Progenitor cell of endocrine pancreas (in vitro differentiated cells): ENCODE measurements around the gene UNC119. TPM values are rescaled to one million over a fixed set of nuclear protein-coding genes. Genes with fewer than 3 reads are reported as not detected.

Source experiments
- DNase-seq: peaks from one replicate; pipeline ENCODE4 v3.0.0; 2021; ENCODE audit warnings: low spot score; ENCODE audit not compliant: unreplicated experiment
- H3K27ac Mint-ChIP-seq: 2 replicates; pipeline ENCODE4 v1.8.0; 2021; ENCODE audit warnings: mild to moderate bottlenecking, moderate library complexity, mixed read lengths
- H3K27me3 Mint-ChIP-seq: 2 replicates; pipeline ENCODE4 v1.8.0; 2021; ENCODE audit warnings: mixed read lengths
- H3K36me3 Mint-ChIP-seq: 2 replicates; pipeline ENCODE4 v1.8.0; 2022; ENCODE audit warnings: mixed read lengths; ENCODE audit not compliant: insufficient read depth
- H3K4me1 Mint-ChIP-seq: 2 replicates; pipeline ENCODE4 v1.8.0; 2021; ENCODE audit warnings: low read depth, mixed read lengths
- H3K4me3 Mint-ChIP-seq: 2 replicates; pipeline ENCODE4 v1.8.0; 2021; ENCODE audit warnings: low read depth, mild to moderate bottlenecking, moderate library complexity, mixed read lengths
- H3K9me3 Mint-ChIP-seq: 2 replicates; pipeline ENCODE4 v1.8.0; 2021; ENCODE audit warnings: low read depth, mixed read lengths
- total RNA-seq: library from RNA; stranded (reverse); gene quantifications from 2 replicates; pipeline ENCODE4 v1.2.1, GENCODE V29; 2021
- TF ChIP-seq, protein P1 (sequence below): fragments of 200-600 bp; sonication (generic); IDR thresholded peaks from one replicate; pipeline ENCODE4 v1.5.0; 2021; ENCODE audit warnings: antibody characterized with exemption, mild to moderate bottlenecking; ENCODE audit not compliant: unreplicated experiment

Gene UNC119
- total RNA-seq, 1 donor from 2014 or later, result 46.7 TPM

DNA sequence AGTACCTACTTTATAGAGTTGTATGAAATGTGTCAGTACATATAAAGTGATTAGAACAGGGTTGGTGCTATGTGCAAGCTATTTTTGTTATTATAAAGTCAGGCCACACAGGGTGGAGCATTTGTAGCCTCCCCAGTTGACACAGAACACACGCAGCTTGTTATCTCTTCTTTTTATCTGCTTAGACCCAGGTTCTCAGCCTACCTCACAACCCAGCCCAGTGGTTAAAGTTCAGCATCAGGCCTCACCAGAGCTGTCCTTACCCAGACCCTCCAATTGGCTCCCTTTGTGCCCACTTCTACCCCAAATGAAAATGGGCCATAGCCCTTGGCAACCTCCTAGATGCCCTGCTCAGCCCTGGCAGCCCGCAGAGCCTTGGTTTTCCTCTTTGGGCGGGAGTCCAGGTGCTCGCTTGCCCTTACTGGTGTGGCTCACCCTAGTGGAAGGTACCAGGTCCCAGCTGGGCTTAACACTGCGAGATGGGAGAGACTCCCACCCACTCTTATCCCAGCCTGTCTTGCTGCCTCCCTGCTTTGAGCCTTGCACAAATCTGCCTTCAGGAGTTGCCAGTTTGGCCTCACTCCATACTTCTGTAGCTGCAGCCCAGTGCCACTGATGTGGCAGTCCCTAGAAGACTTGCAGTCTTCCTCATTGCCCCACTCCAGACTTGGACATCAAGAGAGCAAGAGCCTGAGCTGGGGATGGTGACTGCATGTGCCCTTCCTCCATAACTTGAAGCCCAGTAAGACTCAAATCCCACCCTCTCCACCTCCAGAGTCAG, 20.0 kb upstream of the UNC119 start:
- Mint-ChIP-seq H3K4me1 (peaks cover 26% of the 10 kb centered on the region), H3K27ac (no peak overlapping the region), H3K27me3 (peaks cover 15% of the 10 kb centered on the region), H3K36me3 (peaks cover 3% of the 10 kb centered on the region), H3K9me3 (no peaks in the 10 kb centered on the region), H3K4me3 (peak overlapping the region; percentile 97)
- TF ChIP-seq, protein P1, sequence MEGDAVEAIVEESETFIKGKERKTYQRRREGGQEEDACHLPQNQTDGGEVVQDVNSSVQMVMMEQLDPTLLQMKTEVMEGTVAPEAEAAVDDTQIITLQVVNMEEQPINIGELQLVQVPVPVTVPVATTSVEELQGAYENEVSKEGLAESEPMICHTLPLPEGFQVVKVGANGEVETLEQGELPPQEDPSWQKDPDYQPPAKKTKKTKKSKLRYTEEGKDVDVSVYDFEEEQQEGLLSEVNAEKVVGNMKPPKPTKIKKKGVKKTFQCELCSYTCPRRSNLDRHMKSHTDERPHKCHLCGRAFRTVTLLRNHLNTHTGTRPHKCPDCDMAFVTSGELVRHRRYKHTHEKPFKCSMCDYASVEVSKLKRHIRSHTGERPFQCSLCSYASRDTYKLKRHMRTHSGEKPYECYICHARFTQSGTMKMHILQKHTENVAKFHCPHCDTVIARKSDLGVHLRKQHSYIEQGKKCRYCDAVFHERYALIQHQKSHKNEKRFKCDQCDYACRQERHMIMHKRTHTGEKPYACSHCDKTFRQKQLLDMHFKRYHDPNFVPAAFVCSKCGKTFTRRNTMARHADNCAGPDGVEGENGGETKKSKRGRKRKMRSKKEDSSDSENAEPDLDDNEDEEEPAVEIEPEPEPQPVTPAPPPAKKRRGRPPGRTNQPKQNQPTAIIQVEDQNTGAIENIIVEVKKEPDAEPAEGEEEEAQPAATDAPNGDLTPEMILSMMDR, result no peak
- no peak for DNase-seq

DNA sequence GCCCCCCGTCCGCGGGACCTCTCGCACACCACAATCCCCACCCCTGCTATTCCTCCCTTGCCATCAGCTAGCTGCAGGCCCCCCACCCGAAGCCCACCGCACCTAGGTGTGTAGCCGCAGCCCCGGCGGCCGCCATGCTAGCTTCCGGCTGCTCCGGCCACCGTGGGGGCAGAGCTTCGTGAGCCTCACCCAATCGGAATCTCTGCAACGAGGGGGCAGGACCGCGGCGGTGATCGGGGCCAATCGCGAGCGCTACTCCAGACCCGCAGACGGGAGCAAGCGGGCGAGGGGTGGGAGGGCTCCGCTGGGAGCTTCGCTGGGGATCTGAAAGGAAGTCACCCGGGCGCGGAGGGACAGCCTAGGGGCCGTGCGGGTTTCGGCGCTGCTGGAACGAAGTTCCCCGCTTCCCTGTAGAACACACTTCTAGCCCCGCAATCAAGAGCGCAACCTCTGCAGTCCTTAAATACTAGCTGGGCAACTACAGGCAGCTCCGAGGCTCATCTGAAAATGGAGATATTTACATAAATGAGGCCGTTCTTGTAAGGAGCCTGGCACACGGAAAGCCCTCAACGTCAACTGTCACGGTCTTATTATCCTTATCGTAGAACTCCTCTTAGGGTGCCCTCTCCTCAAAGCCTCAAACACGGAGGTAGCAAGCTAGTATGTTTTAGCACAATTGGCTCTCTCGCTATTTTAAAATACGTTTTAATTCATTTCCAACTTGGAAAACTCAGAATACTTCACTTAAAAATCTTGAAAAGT, 19.1 kb upstream of the UNC119 start, which contains the start of gene PIGS:
Gene PIGS (minus strand): TSS at position 164 of the 762 bp plus-strand sequence. CDS start 28 bp downstream, at position 136.
- Mint-ChIP-seq H3K27me3 (peaks cover 15% of the 10 kb centered on the region), H3K9me3 (no peaks in the 10 kb centered on the region), H3K4me1 (peaks cover 28% of the 10 kb centered on the region), H3K27ac (peak within 1 kb of the TSS; percentile 90), H3K4me3 (peak within 1 kb of the TSS; percentile 97), H3K36me3 (peaks cover 1% of the 10 kb centered on the region)
- TF ChIP-seq, protein P1, result no peak
- peak; percentile 89 for DNase-seq

DNA sequence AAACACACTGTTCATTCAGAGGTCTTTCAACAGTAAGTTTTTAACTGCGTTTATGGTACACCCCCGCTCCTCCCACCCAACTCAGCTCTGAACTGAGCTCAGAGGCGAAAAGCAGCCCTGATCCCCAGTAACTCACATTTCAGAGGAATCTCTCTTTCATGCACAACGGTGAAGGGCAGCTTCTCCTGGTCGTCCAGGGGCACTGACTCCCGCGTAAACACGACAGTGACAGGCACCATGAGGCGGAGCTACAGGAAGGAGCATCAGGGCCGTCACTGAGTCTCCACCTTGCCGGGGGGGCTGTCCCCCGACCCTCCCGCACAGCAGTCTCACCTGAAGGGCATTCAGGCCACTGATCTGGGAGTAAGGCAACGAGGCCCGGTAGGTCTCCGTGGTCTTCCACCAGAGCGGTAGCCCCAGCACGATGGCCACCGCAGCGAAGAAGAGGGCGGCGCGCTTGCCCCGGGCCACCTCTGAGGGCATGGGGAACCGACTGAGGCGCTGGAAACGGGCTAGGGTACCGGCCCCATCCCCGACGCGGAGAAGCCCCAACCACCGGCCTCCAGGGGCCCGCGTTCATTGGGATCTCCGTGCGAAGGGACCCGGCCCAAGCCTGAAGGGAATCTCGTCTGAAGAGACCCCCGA, 18.4 kb upstream of the UNC119 start:
- no peak for DNase-seq
- peaks cover 10% of the 10 kb centered on the region for H3K27me3 Mint-ChIP-seq

DNA sequence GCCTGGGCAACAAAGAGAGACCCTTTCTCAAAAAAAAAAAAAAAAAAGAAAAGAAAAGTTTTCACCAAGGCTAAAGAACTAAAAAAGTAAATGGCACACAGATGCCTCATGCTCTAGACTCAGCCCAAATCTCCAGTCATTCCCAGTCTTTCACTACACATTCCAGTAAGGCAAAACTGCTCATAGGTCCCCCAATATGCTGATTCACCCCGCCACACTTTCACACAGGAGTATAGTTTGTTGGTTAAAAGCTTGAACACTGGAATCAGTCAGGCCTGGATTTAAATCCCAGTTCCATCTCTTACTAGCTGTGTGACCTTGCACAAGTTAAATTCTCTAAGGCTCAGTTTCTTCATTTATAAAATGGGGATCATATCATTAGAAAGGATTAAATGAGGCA, 17.0 kb upstream of the UNC119 start:
- H3K36me3 Mint-ChIP-seq, result peaks cover 1% of the 10 kb centered on the region
- H3K4me1 Mint-ChIP-seq, result peaks cover 26% of the 10 kb centered on the region
- H3K4me3 Mint-ChIP-seq, result peak overlapping the region; percentile 97
- H3K27ac Mint-ChIP-seq, result no peak overlapping the region
- H3K27me3 Mint-ChIP-seq, result peaks cover 10% of the 10 kb centered on the region
- H3K9me3 Mint-ChIP-seq, result no peaks in the 10 kb centered on the region
- TF ChIP-seq, protein P1, result no peak
- no peak for DNase-seq

More for the DNA sequence above, 18.4 kb upstream of the UNC119 start:
- Mint-ChIP-seq H3K27ac (peak overlapping the region; percentile 90), H3K9me3 (no peaks in the 10 kb centered on the region), H3K4me1 (peaks cover 26% of the 10 kb centered on the region), H3K4me3 (peak overlapping the region; percentile 97), H3K36me3 (peaks cover 1% of the 10 kb centered on the region)
- TF ChIP-seq, protein P1, result no peak

DNA sequence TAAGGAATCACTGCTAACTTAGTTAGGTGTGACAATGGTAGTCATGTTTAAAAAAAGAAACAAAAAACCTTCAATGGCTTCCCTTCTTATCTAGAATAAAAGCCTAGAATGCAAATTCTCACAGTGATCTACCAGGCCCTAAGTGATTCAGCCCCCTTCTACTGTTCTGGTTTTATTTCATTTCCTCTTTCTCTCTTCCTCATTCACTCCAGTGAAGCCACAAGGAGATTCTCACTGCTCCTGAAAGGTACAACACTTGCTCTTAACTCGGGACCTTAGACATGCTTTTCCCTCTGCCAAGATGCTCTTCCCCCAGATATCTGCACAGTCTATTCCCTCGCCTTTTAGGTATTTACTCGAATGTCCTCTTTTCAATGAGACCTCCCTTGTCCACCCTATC, 15.2 kb upstream of the UNC119 start:
- no peak for DNase-seq
- H3K4me1 Mint-ChIP-seq, result peaks cover 26% of the 10 kb centered on the region
- TF ChIP-seq, protein P1, result no peak
- peaks cover 1% of the 10 kb centered on the region for H3K36me3 Mint-ChIP-seq
- H3K27me3 Mint-ChIP-seq, result peaks cover 4% of the 10 kb centered on the region
- no peak overlapping the region for H3K4me3 Mint-ChIP-seq
- H3K27ac Mint-ChIP-seq, result peak overlapping the region; percentile 22
- H3K9me3 Mint-ChIP-seq, result no peaks in the 10 kb centered on the region
